ENCODE data around the gene CCL7.
A peak's percentile ranks its signal among the peaks of the same experiment; 100 is the strongest.

Gene CCL7

GRCh38 chr17:34246881-34247280 is 23.1 kb upstream of the CCL7 start:
- DNase-seq (ENCODE audit: low read depth) = no peak

GRCh38 chr17:34248511-34249024 is 21.5 kb upstream of the CCL7 start:
- DNase-seq (ENCODE audit: low read depth) = peak; percentile 80

- DNase-seq (ENCODE audit: low read depth) = no peak
Measured at GRCh38 chr17:34249061-34249460, 21.0 kb upstream of the CCL7 start.

- no peak for DNase-seq (ENCODE audit: low read depth)
Measured at GRCh38 chr17:34249478-34249877, 20.5 kb upstream of the CCL7 start.

GRCh38 chr17:34251186-34251585 is 18.8 kb upstream of the CCL7 start:
- DNase-seq (ENCODE audit: low read depth) = no peak

- DNase-seq (ENCODE audit: low read depth) = no peak
Measured at GRCh38 chr17:34252095-34252443, 18.0 kb upstream of the CCL7 start.

- DNase-seq (ENCODE audit: low read depth) = peak; percentile 82
Measured at GRCh38 chr17:34252444-34253138, 17.4 kb upstream of the CCL7 start.

- DNase-seq (ENCODE audit: low read depth) = no peak
Measured at GRCh38 chr17:34253139-34253525, 16.9 kb upstream of the CCL7 start.

GRCh38 chr17:34254146-34254545 is 15.9 kb upstream of the CCL7 start:
- DNase-seq (ENCODE audit: low read depth) = peak; percentile 83

- peak; percentile 29 for DNase-seq (ENCODE audit: low read depth)
Measured at GRCh38 chr17:34254651-34255380, 15.2 kb upstream of the CCL7 start, which contains the start of gene CCL2. Gene CCL2, plus strand, starts transcription at chr17:34255285. Its CDS starts 65 bp downstream, at chr17:34255350.

- no peak for DNase-seq (ENCODE audit: low read depth)
Measured at GRCh38 chr17:34255381-34255732, 14.7 kb upstream of the CCL7 start.

GRCh38 chr17:34255841-34256240 is 14.2 kb upstream of the CCL7 start:
- no peak for DNase-seq (ENCODE audit: low read depth)

GRCh38 chr17:34257299-34257985 is 12.6 kb upstream of the CCL7 start:
- DNase-seq (ENCODE audit: low read depth) = no peak

GRCh38 chr17:34257986-34258326 is 12.1 kb upstream of the CCL7 start:
- DNase-seq (ENCODE audit: low read depth) = no peak

- peak; percentile 42 for DNase-seq (ENCODE audit: low read depth)
Measured at GRCh38 chr17:34259146-34259545, 10.9 kb upstream of the CCL7 start.

- no peak for DNase-seq (ENCODE audit: low read depth)
Measured at GRCh38 chr17:34260861-34261260, 9.2 kb upstream of the CCL7 start.

GRCh38 chr17:34261568-34262337 is 8.3 kb upstream of the CCL7 start:
- DNase-seq (ENCODE audit: low read depth) = no peak

- no peak for DNase-seq (ENCODE audit: low read depth)
Measured at GRCh38 chr17:34265711-34266110, 4.3 kb upstream of the CCL7 start.

GRCh38 chr17:34275881-34276280 is 5.9 kb downstream of the CCL7 start:
- peak; percentile 79 for DNase-seq (ENCODE audit: low read depth)

GRCh38 chr17:34276826-34277225 is 6.8 kb downstream of the CCL7 start:
- DNase-seq (ENCODE audit: low read depth) = no peak

GRCh38 chr17:34283571-34283970 is 13.6 kb downstream of the CCL7 start:
- no peak for DNase-seq (ENCODE audit: low read depth)

GRCh38 chr17:34285286-34285792 is 15.3 kb downstream of the CCL7 start, which contains the start of gene CCL11:
Gene CCL11, plus strand, starts transcription at chr17:34285742. Its CDS starts 67 bp downstream, at chr17:34285809.
- no peak for DNase-seq (ENCODE audit: low read depth)
